Smooth muscle cell (in vitro differentiated cells): ENCODE measurements around the gene HPCAL4. TPM values are rescaled to one million over a fixed set of nuclear protein-coding genes. Genes with fewer than 3 reads are reported as not detected.

Experiments
- DNase-seq: peaks from one replicate; lab custom pipeline; 2025; ENCODE audit not compliant: unreplicated experiment; lab: John Stamatoyannopoulos, UW
- H2AFZ ChIP-seq: fragments of 200-600 bp; sonication (generic); 2 replicates; pipeline ENCODE4 v1.6.0; 2016; ENCODE audit warnings: antibody characterized with exemption, low read depth, mild to moderate bottlenecking
- H3F3A ChIP-seq: fragments of 200-600 bp; sonication (generic); 2 replicates; pipeline ENCODE4 v1.6.0; 2017; ENCODE audit warnings: antibody characterized with exemption, low read depth
- H3K27ac ChIP-seq: fragments of 200-600 bp; sonication (generic); 2 replicates; pipeline ENCODE4 v1.5.1; 2016; ENCODE audit warnings: low read depth, mild to moderate bottlenecking
- H3K27me3 ChIP-seq: fragments of 200-600 bp; sonication (generic); 2 replicates; pipeline ENCODE4 v1.6.1; 2016; ENCODE audit warnings: low read depth, mild to moderate bottlenecking
- H3K36me3 ChIP-seq: fragments of 200-600 bp; sonication (generic); 2 replicates; pipeline ENCODE4 v1.5.1; 2016; ENCODE audit warnings: low read depth
- H3K4me1 ChIP-seq: fragments of 200-600 bp; sonication (generic); 2 replicates; pipeline ENCODE4 v1.5.1; 2016; ENCODE audit warnings: low read depth
- H3K4me2 ChIP-seq: fragments of 200-600 bp; sonication (generic); 2 replicates; pipeline ENCODE4 v1.6.0; 2016; ENCODE audit warnings: mild to moderate bottlenecking
- H3K4me3 ChIP-seq: fragments of 200-600 bp; sonication (generic); 2 replicates; pipeline ENCODE4 v1.5.1; 2016; ENCODE audit warnings: mild to moderate bottlenecking
- H3K79me2 ChIP-seq: fragments of 200-600 bp; sonication (generic); 2 replicates; pipeline ENCODE4 v1.6.0; 2016; ENCODE audit warnings: low read depth, mild to moderate bottlenecking
- H3K9ac ChIP-seq: fragments of 200-600 bp; sonication (generic); 2 replicates; pipeline ENCODE4 v1.6.0; 2016; ENCODE audit warnings: low read depth
- H3K9me3 ChIP-seq: fragments of 200-600 bp; sonication (generic); replicated peaks from 2 replicates; pipeline ENCODE4 v1.5.1; 2016; ENCODE audit warnings: low read depth
- H4K20me1 ChIP-seq: fragments of 200-600 bp; sonication (generic); 2 replicates; pipeline ENCODE4 v1.6.0; 2016; ENCODE audit warnings: low read depth
- WGBS: methylation state at CpG from one replicate; pipeline ENCODE4 v1.1.7; 2016; ENCODE audit warnings: low lambda C conversion rate; 5-methylcytosine and 5-hydroxymethylcytosine counted together
- polyA plus RNA-seq: library from polyadenylated mRNA; unstranded; fragments of >200 nt; fragmentation: Nextera tagmentation; extraction: Ambion mirVana; gene quantifications from 2 replicates; pipeline ENCODE4 v1.2.1, GENCODE V29; 2016
- total RNA-seq: library from RNA; depleted of rRNA; stranded (reverse); fragments of >200 nt; gene quantifications from 2 replicates; pipeline ENCODE4 v1.2.3, GENCODE V29; 2014
- TF ChIP-seq, protein P1 (sequence below): fragments of 200-600 bp; sonication (generic); IDR thresholded peaks from 2 replicates; pipeline ENCODE4 v1.5.1; 2017; ENCODE audit warnings: borderline replicate concordance, mild to moderate bottlenecking, antibody characterized with exemption; ENCODE audit not compliant: insufficient read depth, poor library complexity, severe bottlenecking

Gene HPCAL4
- total and polyA plus RNA-seq, 2 experiments from 2014 or later: 0.04 TPM; not detected in 1

DNA sequence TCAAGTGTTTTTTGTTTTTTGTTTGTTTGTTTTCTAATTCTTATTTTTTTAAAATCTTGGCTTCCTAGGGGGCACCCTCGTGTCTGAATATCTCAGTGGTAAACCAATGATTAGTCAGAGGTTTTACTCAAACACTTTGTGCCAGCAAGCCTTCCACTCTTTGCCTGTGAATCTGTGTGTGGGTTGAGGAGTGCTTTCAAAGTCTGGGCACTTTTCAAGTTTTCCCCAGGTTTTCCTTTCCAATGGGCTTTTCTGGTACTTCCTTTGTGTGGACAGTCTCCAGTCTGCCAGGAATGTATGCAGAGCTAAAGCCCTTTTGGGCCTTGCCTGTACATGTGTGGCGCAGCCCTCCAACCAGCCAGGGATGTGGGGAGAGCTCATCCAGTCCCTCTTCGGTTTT is 37.8 kb upstream of the HPCAL4 start:
- no peaks in the 10 kb centered on the region for H3F3A ChIP-seq
- no peak overlapping the region for H3K9ac ChIP-seq
- H4K20me1 ChIP-seq: no peaks in the 10 kb centered on the region
- no peak overlapping the region for H2AFZ ChIP-seq
- no peaks in the 10 kb centered on the region for H3K4me1 ChIP-seq
- H3K4me3 ChIP-seq: no peak overlapping the region
- TF ChIP-seq, protein P1, sequence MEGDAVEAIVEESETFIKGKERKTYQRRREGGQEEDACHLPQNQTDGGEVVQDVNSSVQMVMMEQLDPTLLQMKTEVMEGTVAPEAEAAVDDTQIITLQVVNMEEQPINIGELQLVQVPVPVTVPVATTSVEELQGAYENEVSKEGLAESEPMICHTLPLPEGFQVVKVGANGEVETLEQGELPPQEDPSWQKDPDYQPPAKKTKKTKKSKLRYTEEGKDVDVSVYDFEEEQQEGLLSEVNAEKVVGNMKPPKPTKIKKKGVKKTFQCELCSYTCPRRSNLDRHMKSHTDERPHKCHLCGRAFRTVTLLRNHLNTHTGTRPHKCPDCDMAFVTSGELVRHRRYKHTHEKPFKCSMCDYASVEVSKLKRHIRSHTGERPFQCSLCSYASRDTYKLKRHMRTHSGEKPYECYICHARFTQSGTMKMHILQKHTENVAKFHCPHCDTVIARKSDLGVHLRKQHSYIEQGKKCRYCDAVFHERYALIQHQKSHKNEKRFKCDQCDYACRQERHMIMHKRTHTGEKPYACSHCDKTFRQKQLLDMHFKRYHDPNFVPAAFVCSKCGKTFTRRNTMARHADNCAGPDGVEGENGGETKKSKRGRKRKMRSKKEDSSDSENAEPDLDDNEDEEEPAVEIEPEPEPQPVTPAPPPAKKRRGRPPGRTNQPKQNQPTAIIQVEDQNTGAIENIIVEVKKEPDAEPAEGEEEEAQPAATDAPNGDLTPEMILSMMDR: no peak
- H3K9me3 ChIP-seq: no peaks in the 10 kb centered on the region
- H3K27ac ChIP-seq: no peak overlapping the region
- no peaks in the 10 kb centered on the region for H3K36me3 ChIP-seq
- no peaks in the 10 kb centered on the region for H3K79me2 ChIP-seq
- no peak for DNase-seq
- 49% methylated on average over 3 of the region's 3 CpGs for WGBS
- H3K27me3 ChIP-seq: peaks cover 93% of the 10 kb centered on the region
- H3K4me2 ChIP-seq: no peak overlapping the region

DNA sequence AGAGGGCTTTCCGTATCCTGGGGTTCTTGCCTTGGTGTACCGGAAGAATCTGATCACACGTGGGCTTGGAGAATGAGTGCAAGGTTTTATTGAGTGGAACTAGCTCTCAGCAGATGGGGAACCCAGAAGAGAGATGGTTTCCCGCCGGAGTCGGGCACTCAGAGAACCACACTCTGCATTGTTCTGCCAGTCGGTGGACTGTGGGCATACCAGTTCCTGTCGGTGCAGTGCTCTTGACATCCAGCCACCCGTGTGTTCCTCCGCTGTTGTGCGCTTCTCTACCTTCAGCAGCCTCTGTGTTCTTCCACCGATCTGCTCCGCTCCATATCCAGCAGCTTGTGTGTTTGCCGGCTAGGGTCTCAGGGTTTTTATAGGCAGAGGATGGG is 36.7 kb upstream of the HPCAL4 start:
- Histone ChIP-seq H3K4me2 (no peak overlapping the region), H3K27ac (no peak overlapping the region), H3F3A (no peaks in the 10 kb centered on the region), H3K9ac (no peak overlapping the region), H3K4me3 (no peak overlapping the region), H3K36me3 (no peaks in the 10 kb centered on the region), H3K9me3 (no peaks in the 10 kb centered on the region), H2AFZ (no peak overlapping the region), H3K4me1 (no peaks in the 10 kb centered on the region), H3K79me2 (no peaks in the 10 kb centered on the region), H4K20me1 (no peaks in the 10 kb centered on the region), H3K27me3 (peaks cover 90% of the 10 kb centered on the region)
- whole genome bisulfite sequencing: 78% methylated on average over 14 of the region's 14 CpGs
- no peak for DNase-seq
- TF ChIP-seq, protein P1: no peak

DNA sequence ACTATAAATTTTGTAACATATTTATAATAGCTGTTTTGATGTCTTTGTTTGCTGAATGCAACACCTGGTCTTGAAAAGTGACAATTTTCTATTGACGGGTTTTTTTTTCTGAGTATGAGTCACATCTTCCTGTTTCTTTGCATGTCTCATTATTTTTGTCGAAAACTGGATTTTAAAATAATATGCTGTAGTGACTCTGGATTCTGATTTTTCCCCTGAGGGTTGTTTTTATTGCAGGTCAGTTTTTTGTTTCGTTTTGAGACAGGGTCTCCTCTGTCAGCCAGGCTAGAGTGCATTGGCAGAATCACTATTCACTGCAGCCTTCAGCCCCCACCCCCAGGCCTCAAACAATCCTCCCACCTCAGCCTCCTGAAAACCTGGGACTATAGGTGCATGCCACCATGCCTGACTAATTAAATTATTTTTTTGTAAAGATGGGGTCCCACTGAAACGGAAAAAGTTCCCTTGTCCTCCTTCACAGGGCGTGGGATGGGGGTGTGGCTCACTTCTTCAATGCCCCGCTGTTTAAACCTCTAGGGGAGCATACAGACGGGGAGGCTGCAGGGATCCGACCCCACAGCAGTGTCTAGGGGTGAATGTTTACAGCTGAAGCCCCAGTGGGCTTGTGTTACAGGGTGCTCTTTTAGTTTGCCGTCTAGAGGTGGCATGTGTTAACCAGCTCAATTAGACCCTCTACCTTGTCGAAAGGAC is 36.1 kb upstream of the HPCAL4 start:
- Histone ChIP-seq H3K9ac (no peak overlapping the region), H3K9me3 (no peaks in the 10 kb centered on the region), H3K79me2 (no peaks in the 10 kb centered on the region), H3K4me2 (no peak overlapping the region), H2AFZ (no peak overlapping the region), H3F3A (no peaks in the 10 kb centered on the region), H4K20me1 (no peaks in the 10 kb centered on the region), H3K27me3 (peaks cover 89% of the 10 kb centered on the region), H3K4me3 (no peak overlapping the region), H3K27ac (no peak overlapping the region), H3K4me1 (no peaks in the 10 kb centered on the region), H3K36me3 (no peaks in the 10 kb centered on the region)
- TF ChIP-seq, protein P1: no peak
- 57% methylated on average over 10 of the region's 10 CpGs for WGBS
- DNase-seq: no peak

DNA sequence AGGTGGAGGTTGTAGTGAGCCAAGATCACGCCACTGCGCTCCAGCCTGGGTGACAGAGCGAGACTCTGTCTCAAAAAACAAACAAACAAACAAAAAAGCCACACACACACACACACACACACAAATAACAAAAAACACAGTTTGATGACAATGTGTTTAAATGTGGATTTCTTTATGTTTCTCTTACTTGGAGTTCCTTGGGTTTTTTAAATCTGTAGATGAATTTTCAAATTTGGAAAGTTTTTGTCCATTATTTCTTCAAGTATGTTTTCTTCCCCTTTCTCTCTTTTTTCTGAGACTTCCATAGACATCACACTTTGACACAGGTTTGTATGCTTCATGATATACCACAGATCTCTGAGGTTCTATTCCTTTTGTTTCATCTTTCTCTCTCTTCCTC is 35.4 kb upstream of the HPCAL4 start:
- no peaks in the 10 kb centered on the region for H3K36me3 ChIP-seq
- no peak overlapping the region for H2AFZ ChIP-seq
- no peak overlapping the region for H3K27ac ChIP-seq
- H4K20me1 ChIP-seq: no peaks in the 10 kb centered on the region
- H3K9me3 ChIP-seq: no peaks in the 10 kb centered on the region
- no peaks in the 10 kb centered on the region for H3K79me2 ChIP-seq
- DNase-seq: no peak
- no peak overlapping the region for H3K4me2 ChIP-seq
- 89% methylated on average over 3 of the region's 3 CpGs for WGBS
- no peaks in the 10 kb centered on the region for H3K4me1 ChIP-seq
- no peaks in the 10 kb centered on the region for H3F3A ChIP-seq
- TF ChIP-seq, protein P1: no peak
- H3K9ac ChIP-seq: no peak overlapping the region
- peaks cover 89% of the 10 kb centered on the region for H3K27me3 ChIP-seq
- no peak overlapping the region for H3K4me3 ChIP-seq
